Endothelial cell (in vitro differentiated cells): ENCODE data around the gene CXCR5. TPM values are rescaled to one million over a fixed set of nuclear protein-coding genes. Genes with fewer than 3 reads are reported as not detected.

Experiments used
- DNase-seq: peaks from one replicate; pipeline ENCODE4 v3.0.0; 2021; ENCODE audit warnings: low spot score
- H3K27ac Mint-ChIP-seq: one replicate; pipeline ENCODE4 v1.8.0; 2021; ENCODE audit warnings: mixed read lengths, inconsistent platforms; ENCODE audit not compliant: unreplicated experiment
- H3K27me3 Mint-ChIP-seq: one replicate; pipeline ENCODE4 v1.8.0; 2021; ENCODE audit warnings: mild to moderate bottlenecking, moderate library complexity, mixed read lengths, inconsistent platforms; ENCODE audit not compliant: unreplicated experiment
- H3K36me3 Mint-ChIP-seq: one replicate; pipeline ENCODE4 v1.8.0; 2021; ENCODE audit warnings: mild to moderate bottlenecking, low read depth, mixed read lengths, inconsistent platforms; ENCODE audit not compliant: unreplicated experiment
- H3K4me1 Mint-ChIP-seq: one replicate; pipeline ENCODE4 v1.8.0; 2021; ENCODE audit warnings: mild to moderate bottlenecking, mixed read lengths, inconsistent platforms; ENCODE audit not compliant: unreplicated experiment
- H3K4me3 Mint-ChIP-seq: one replicate; pipeline ENCODE4 v1.8.0; 2021; ENCODE audit warnings: mild to moderate bottlenecking, mixed read lengths, inconsistent platforms; ENCODE audit not compliant: unreplicated experiment
- H3K9me3 Mint-ChIP-seq: one replicate; pipeline ENCODE4 v1.8.0; 2021; ENCODE audit warnings: mixed read lengths, inconsistent platforms; ENCODE audit not compliant: unreplicated experiment
- total RNA-seq: library from RNA; stranded (reverse); fragmentation: NEBNext Ultra II Directional; extraction: Animal tissue kit (Norgen Biotek cat#: 25700); gene quantifications from one replicate; pipeline ENCODE4 v1.2.1, GENCODE V29; 2021; ENCODE audit not compliant: unreplicated experiment
- TF ChIP-seq, protein P1 (sequence below): fragments of 200-600 bp; sonication (generic); IDR thresholded peaks from one replicate; pipeline ENCODE4 v1.5.0; 2021; ENCODE audit warnings: antibody characterized with exemption; ENCODE audit not compliant: unreplicated experiment

CXCR5 gene
- total RNA-seq, 1 donor from 2014 or later: not detected

DNA sequence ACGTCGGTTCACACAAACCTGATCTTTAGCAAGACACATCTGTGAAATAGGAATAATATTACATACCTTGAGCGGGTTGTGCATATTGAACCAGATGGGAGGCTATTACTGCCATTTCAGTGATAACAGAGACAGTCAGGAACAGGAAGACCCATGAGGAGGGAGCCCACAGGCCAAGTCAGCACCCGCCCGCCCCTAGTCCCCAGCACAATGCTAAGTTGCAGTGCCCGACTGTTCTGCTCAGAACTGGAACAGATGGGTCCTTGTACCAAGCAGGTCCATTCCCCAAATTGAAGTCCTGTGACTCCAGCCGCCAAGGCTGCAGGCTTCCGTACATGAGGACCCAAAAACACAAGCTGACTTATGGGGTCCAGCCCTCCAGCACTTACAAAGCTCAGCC is 9.3 kb downstream of the CXCR5 start:
- TF ChIP-seq, protein P1, sequence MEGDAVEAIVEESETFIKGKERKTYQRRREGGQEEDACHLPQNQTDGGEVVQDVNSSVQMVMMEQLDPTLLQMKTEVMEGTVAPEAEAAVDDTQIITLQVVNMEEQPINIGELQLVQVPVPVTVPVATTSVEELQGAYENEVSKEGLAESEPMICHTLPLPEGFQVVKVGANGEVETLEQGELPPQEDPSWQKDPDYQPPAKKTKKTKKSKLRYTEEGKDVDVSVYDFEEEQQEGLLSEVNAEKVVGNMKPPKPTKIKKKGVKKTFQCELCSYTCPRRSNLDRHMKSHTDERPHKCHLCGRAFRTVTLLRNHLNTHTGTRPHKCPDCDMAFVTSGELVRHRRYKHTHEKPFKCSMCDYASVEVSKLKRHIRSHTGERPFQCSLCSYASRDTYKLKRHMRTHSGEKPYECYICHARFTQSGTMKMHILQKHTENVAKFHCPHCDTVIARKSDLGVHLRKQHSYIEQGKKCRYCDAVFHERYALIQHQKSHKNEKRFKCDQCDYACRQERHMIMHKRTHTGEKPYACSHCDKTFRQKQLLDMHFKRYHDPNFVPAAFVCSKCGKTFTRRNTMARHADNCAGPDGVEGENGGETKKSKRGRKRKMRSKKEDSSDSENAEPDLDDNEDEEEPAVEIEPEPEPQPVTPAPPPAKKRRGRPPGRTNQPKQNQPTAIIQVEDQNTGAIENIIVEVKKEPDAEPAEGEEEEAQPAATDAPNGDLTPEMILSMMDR: no peak
- H3K9me3 Mint-ChIP-seq: no peaks in the 10 kb centered on the region
- H3K36me3 Mint-ChIP-seq: peaks cover 4% of the 10 kb centered on the region
- H3K4me1 Mint-ChIP-seq: peaks cover 25% of the 10 kb centered on the region
- no peak for DNase-seq
- no peak overlapping the region for H3K27ac Mint-ChIP-seq
- H3K4me3 Mint-ChIP-seq: no peak overlapping the region
- H3K27me3 Mint-ChIP-seq: peaks cover 9% of the 10 kb centered on the region

DNA sequence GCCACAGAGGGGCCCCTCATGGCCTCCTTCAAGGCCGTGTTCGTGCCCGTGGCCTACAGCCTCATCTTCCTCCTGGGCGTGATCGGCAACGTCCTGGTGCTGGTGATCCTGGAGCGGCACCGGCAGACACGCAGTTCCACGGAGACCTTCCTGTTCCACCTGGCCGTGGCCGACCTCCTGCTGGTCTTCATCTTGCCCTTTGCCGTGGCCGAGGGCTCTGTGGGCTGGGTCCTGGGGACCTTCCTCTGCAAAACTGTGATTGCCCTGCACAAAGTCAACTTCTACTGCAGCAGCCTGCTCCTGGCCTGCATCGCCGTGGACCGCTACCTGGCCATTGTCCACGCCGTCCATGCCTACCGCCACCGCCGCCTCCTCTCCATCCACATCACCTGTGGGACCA is 10.0 kb downstream of the CXCR5 start:
- TF ChIP-seq, protein P1: no peak
- DNase-seq: no peak
- Mint-ChIP-seq H3K4me3 (no peak overlapping the region), H3K9me3 (no peaks in the 10 kb centered on the region), H3K4me1 (peaks cover 25% of the 10 kb centered on the region), H3K27me3 (peaks cover 7% of the 10 kb centered on the region), H3K36me3 (peaks cover 4% of the 10 kb centered on the region), H3K27ac (no peak overlapping the region)

DNA sequence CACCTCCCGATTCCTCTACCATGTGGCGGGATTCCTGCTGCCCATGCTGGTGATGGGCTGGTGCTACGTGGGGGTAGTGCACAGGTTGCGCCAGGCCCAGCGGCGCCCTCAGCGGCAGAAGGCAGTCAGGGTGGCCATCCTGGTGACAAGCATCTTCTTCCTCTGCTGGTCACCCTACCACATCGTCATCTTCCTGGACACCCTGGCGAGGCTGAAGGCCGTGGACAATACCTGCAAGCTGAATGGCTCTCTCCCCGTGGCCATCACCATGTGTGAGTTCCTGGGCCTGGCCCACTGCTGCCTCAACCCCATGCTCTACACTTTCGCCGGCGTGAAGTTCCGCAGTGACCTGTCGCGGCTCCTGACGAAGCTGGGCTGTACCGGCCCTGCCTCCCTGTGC is 10.5 kb downstream of the CXCR5 start:
- Mint-ChIP-seq H3K27ac (no peak overlapping the region), H3K4me3 (no peak overlapping the region), H3K36me3 (peaks cover 4% of the 10 kb centered on the region), H3K9me3 (no peaks in the 10 kb centered on the region), H3K27me3 (peaks cover 7% of the 10 kb centered on the region), H3K4me1 (peaks cover 25% of the 10 kb centered on the region)
- TF ChIP-seq, protein P1: no peak
- no peak for DNase-seq

DNA sequence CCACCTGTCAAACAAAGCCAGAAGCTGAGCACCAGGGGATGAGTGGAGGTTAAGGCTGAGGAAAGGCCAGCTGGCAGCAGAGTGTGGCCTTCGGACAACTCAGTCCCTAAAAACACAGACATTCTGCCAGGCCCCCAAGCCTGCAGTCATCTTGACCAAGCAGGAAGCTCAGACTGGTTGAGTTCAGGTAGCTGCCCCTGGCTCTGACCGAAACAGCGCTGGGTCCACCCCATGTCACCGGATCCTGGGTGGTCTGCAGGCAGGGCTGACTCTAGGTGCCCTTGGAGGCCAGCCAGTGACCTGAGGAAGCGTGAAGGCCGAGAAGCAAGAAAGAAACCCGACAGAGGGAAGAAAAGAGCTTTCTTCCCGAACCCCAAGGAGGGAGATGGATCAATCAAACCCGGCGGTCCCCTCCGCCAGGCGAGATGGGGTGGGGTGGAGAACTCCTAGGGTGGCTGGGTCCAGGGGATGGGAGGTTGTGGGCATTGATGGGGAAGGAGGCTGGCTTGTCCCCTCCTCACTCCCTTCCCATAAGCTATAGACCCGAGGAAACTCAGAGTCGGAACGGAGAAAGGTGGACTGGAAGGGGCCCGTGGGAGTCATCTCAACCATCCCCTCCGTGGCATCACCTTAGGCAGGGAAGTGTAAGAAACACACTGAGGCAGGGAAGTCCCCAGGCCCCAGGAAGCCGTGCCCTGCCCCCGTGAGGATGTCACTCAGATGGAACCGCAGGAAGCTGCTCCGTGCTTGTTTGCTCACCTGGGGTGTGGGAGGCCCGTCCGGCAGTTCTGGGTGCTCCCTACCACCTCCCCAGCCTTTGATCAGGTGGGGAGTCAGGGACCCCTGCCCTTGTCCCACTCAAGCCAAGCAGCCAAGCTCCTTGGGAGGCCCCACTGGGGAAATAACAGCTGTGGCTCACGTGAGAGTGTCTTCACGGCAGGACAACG is 11.7 kb downstream of the CXCR5 start:
- Mint-ChIP-seq H3K27ac (no peak overlapping the region), H3K9me3 (no peaks in the 10 kb centered on the region), H3K27me3 (peaks cover 10% of the 10 kb centered on the region), H3K4me1 (peaks cover 25% of the 10 kb centered on the region), H3K4me3 (no peak overlapping the region), H3K36me3 (peaks cover 4% of the 10 kb centered on the region)
- TF ChIP-seq, protein P1: no peak
- DNase-seq: no peak

DNA sequence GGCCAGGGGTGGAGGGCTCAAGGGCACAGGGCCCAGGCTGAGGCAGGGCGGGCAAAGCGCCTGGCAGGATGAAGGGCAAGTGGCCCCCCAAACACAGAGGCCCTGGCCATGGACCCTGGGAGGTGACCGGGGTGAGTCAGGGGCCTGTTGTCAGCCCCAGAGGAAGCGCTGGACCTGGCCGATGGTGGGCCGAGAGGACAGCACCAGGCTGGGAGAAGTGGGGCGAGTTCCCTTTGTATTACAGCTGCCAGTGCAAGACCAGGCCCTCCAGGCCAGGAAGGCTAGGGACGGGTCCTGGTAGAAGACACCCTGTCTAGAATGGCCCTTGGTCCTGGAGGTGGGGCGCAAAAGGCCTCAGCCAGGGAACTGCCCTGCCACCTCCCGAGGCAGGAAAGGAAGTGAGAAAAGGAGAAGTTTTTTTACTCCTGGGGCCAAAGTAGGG is 12.8 kb downstream of the CXCR5 start:
- Mint-ChIP-seq H3K27ac (no peak overlapping the region), H3K36me3 (peaks cover 4% of the 10 kb centered on the region)

More for the DNA sequence above, 12.8 kb downstream of the CXCR5 start:
- Mint-ChIP-seq H3K4me3 (no peak overlapping the region), H3K9me3 (no peaks in the 10 kb centered on the region), H3K4me1 (peaks cover 25% of the 10 kb centered on the region), H3K27me3 (peaks cover 10% of the 10 kb centered on the region)
- TF ChIP-seq, protein P1: no peak
- DNase-seq: no peak
